ENCODE measurements around the gene SLC17A6. TPM values are rescaled to one million over a fixed set of nuclear protein-coding genes. Genes with fewer than 3 reads are reported as not detected.

SLC17A6 gene
- total and polyA plus RNA-seq, 2 donors (not counting 3 experiments of a cell fraction or from before 2014, with no cell fraction given): not detected

GRCh38 chr11:22343032-22343324 is 4.8 kb downstream of the SLC17A6 start:
- H3K27me3 ChIP-seq (ENCODE audit: control insufficient read depth in 2 of 2, insufficient read depth in 2 of 2, low read length in 2 of 2): peaks cover 48 to 69% of the 10 kb centered on the region in 2 experiments

More at GRCh38 chr11:22343032-22343324, 4.8 kb downstream of the SLC17A6 start:
- no peaks in the 10 kb centered on the region for H4K20me1 ChIP-seq (replicated peaks; ENCODE audit: control insufficient read depth, extremely low read depth, insufficient read depth, low read length)
- no peaks in the 10 kb centered on the region for H3K4me1 ChIP-seq (ENCODE audit: control insufficient read depth, extremely low read depth, insufficient read depth, low read length)
- no peak overlapping the region for H3K4me2 ChIP-seq (ENCODE audit: insufficient read depth, low read length)
- no peak overlapping the region for H3K27ac ChIP-seq (ENCODE audit: insufficient read depth, low read depth, low read length)
- H3K9me1 ChIP-seq (replicated peaks; ENCODE audit: control insufficient read depth, extremely low read depth, insufficient read depth, low read length): no peaks in the 10 kb centered on the region
- no peaks in the 10 kb centered on the region for H3K79me2 ChIP-seq (ENCODE audit: control insufficient read depth, insufficient read depth, low read length)
- no peak overlapping the region for H3K4me3 ChIP-seq (replicated peaks in 1 of 3; ENCODE audit: insufficient read depth in 1 of 3, low read depth in 1 of 3, low read length in 3 of 3)
- BruUV-seq (replicated peaks): no TSS peak
- DNase-seq (ENCODE audit: low read depth, low spot score): no peak
- no peaks in the 10 kb centered on the region for H3K36me3 ChIP-seq (ENCODE audit: control insufficient read depth in 2 of 2, extremely low read depth in 1 of 2, insufficient read depth in 2 of 2, low read length in 2 of 2)
- TF ChIP-seq EZH2 (IDR thresholded peaks at IDR 0.05; ENCODE audit: borderline replicate concordance, low read depth, low read length, severe bottlenecking) (no peak), FOS (IDR thresholded peaks at IDR 0.05; ENCODE audit: borderline replicate concordance, insufficient read depth, low read length) (no peak), POLR2A (IDR thresholded peaks at IDR 0.05; ENCODE audit: low read depth, low read length) (no peak), MYC (IDR thresholded peaks at IDR 0.05; ENCODE audit: low read depth, low read length) (no peak), JUN (IDR thresholded peaks at IDR 0.05; ENCODE audit: borderline replicate concordance, insufficient read depth, insufficient read length, low read depth) (no peak), POLR2AphosphoS5 (IDR thresholded peaks at IDR 0.05; ENCODE audit: insufficient read depth, low read depth, low read length) (no peak), GATA2 (IDR thresholded peaks at IDR 0.05; ENCODE audit: insufficient read depth, insufficient read length, low read depth, low read length) (no peak), MAX (IDR thresholded peaks at IDR 0.05; ENCODE audit: insufficient read depth, insufficient read length) (no peak)
- TF ChIP-seq, protein P1, sequence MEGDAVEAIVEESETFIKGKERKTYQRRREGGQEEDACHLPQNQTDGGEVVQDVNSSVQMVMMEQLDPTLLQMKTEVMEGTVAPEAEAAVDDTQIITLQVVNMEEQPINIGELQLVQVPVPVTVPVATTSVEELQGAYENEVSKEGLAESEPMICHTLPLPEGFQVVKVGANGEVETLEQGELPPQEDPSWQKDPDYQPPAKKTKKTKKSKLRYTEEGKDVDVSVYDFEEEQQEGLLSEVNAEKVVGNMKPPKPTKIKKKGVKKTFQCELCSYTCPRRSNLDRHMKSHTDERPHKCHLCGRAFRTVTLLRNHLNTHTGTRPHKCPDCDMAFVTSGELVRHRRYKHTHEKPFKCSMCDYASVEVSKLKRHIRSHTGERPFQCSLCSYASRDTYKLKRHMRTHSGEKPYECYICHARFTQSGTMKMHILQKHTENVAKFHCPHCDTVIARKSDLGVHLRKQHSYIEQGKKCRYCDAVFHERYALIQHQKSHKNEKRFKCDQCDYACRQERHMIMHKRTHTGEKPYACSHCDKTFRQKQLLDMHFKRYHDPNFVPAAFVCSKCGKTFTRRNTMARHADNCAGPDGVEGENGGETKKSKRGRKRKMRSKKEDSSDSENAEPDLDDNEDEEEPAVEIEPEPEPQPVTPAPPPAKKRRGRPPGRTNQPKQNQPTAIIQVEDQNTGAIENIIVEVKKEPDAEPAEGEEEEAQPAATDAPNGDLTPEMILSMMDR (IDR thresholded peaks at IDR 0.05; ENCODE audit: extremely low read depth in 1 of 2, insufficient read depth in 1 of 2, low read depth in 1 of 2, low read length in 2 of 2): no peak
- no peaks in the 10 kb centered on the region for H3K9me3 ChIP-seq (replicated peaks; ENCODE audit: control insufficient read depth, insufficient read depth, low read length)
- H3K9ac ChIP-seq (replicated peaks; ENCODE audit: extremely low read depth, insufficient read depth, low read length): no peak overlapping the region
- ChIA-PET POLR2A (no interaction called here), CTCF (no interaction called here)
- dilution Hi-C loops (cut with MboI; ENCODE audit: extremely low pct_ligation_motif_present, low sequenced_read_pairs) (no loop called here), intact Hi-C loops (cut with micrococcal nuclease) (no loop called here)
- H2AFZ ChIP-seq (ENCODE audit: low read depth, low read length): no peak overlapping the region
- FAIRE-seq: no peak

All from endothelial cell of umbilical vein (primary cell).